SKM-1 treated with dmso at 0.1 percent for 144 hours (cell line): ENCODE data around the gene ATP4A.
"Not testable (repeated sequence)": the region's sequence is repeated elsewhere in the genome, so short reads cannot be mapped to it uniquely, and the experiment has no call there.

ENCODE experiments used
- DNase-seq: peaks from one replicate; lab custom pipeline; 2025; ENCODE audit not compliant: unreplicated experiment; lab: John Stamatoyannopoulos, UW

The ATP4A gene

GRCh38 chr19:35563207-35563829 lies at the start of gene ATP4A:
ATP4A (minus strand) TSS chr19:35563658; CDS start chr19:35563629, 29 bp downstream.
- DNase-seq = no peak

GRCh38 chr19:35612559-35613321 lies 49.3 kb upstream of the ATP4A start, which contains the start of gene HAUS5:
HAUS5 (plus strand) TSS chr19:35612735; CDS start chr19:35612795, 60 bp downstream.
- peak; percentile 78 for DNase-seq

- no peak for DNase-seq
Measured at GRCh38 chr19:35612224-35612558, 48.7 kb upstream of the ATP4A start.

GRCh38 chr19:35609851-35610353 lies 46.4 kb upstream of the ATP4A start:
- no peak for DNase-seq

GRCh38 chr19:35608251-35608650 lies 44.8 kb upstream of the ATP4A start:
- DNase-seq = no peak

GRCh38 chr19:35607661-35608060 lies 44.2 kb upstream of the ATP4A start:
- DNase-seq = no peak

- DNase-seq = not testable (repeated sequence)
Measured at GRCh38 chr19:35607170-35607569, 43.7 kb upstream of the ATP4A start.

- DNase-seq = not testable (repeated sequence)
Measured at GRCh38 chr19:35604436-35604835, 41.0 kb upstream of the ATP4A start.

GRCh38 chr19:35601971-35602370 lies 38.5 kb upstream of the ATP4A start:
- DNase-seq = no peak

GRCh38 chr19:35596366-35596999 lies 33.0 kb upstream of the ATP4A start:
- DNase-seq = no peak

GRCh38 chr19:35595928-35596327 lies 32.5 kb upstream of the ATP4A start:
- DNase-seq = no peak

- DNase-seq = not testable (repeated sequence)
Measured at GRCh38 chr19:35595026-35595425, 31.6 kb upstream of the ATP4A start.

GRCh38 chr19:35592226-35592625 lies 28.8 kb upstream of the ATP4A start:
- DNase-seq = peak; percentile 52

- DNase-seq = no peak
Measured at GRCh38 chr19:35590875-35591274, 27.4 kb upstream of the ATP4A start.

- no peak for DNase-seq
Measured at GRCh38 chr19:35587321-35587720, 23.9 kb upstream of the ATP4A start.

GRCh38 chr19:35585848-35586247 lies 22.4 kb upstream of the ATP4A start, which contains the start of gene PMIS2:
PMIS2 (plus strand) TSS chr19:35586173; CDS start chr19:35586260, 87 bp downstream.
- DNase-seq = no peak

- DNase-seq = no peak
Measured at GRCh38 chr19:35582760-35583159, 19.3 kb upstream of the ATP4A start.

- no peak for DNase-seq
Measured at GRCh38 chr19:35578707-35579106, 15.2 kb upstream of the ATP4A start.

- DNase-seq = no peak
Measured at GRCh38 chr19:35577918-35578317, 14.5 kb upstream of the ATP4A start.

GRCh38 chr19:35571406-35571965 lies 8.0 kb upstream of the ATP4A start:
- no peak for DNase-seq

GRCh38 chr19:35569281-35569781 lies 5.9 kb upstream of the ATP4A start:
- no peak for DNase-seq
